ENCODE results near the gene POTEF.
"Not testable (repeated sequence)": the region's sequence is repeated elsewhere in the genome, so short reads cannot be mapped to it uniquely, and the experiment has no call there.

DNA sequence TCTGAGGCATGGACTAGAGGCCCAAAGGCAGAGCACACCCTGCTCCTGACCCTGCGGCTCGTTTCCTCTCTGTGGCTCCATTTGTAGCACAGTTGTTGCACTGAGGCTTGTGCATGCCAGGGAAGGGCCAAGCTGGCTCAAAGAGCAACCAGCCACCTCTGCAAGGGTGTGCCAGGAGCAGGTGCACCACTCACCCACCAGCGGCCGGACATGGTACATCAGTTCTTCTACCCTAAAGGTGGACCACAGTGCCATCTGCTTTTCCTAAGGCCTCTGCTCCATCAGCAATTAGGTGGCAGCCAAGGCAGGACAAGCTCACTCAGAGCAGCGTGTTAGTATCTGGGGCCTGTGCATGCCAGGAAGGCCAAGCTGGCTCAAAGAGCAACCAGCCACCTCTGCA is 66.4 kb downstream of the POTEF start:
- TF ChIP-seq, protein P1, sequence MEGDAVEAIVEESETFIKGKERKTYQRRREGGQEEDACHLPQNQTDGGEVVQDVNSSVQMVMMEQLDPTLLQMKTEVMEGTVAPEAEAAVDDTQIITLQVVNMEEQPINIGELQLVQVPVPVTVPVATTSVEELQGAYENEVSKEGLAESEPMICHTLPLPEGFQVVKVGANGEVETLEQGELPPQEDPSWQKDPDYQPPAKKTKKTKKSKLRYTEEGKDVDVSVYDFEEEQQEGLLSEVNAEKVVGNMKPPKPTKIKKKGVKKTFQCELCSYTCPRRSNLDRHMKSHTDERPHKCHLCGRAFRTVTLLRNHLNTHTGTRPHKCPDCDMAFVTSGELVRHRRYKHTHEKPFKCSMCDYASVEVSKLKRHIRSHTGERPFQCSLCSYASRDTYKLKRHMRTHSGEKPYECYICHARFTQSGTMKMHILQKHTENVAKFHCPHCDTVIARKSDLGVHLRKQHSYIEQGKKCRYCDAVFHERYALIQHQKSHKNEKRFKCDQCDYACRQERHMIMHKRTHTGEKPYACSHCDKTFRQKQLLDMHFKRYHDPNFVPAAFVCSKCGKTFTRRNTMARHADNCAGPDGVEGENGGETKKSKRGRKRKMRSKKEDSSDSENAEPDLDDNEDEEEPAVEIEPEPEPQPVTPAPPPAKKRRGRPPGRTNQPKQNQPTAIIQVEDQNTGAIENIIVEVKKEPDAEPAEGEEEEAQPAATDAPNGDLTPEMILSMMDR (conservative IDR thresholded peaks at IDR 0.05; ENCODE audit: low read length): not testable (repeated sequence)
- TF ChIP-seq EZH2phosphoT487 (IDR thresholded peaks at IDR 0.05; ENCODE audit: borderline replicate concordance, low read depth, low read length): not testable (repeated sequence)
